GM18907 (cell line): ENCODE measurements around the gene IGF2BP2.
"Not testable (repeated sequence)": the region's sequence is repeated elsewhere in the genome, so short reads cannot be mapped to it uniquely, and the experiment has no call there.

Experiments used
- ATAC-seq: cut with Tn5 transposase; IDR thresholded peaks from one replicate; pipeline ENCODE4 v1.9.1; 2021; ENCODE audit warnings: mild to moderate bottlenecking, moderate library complexity; ENCODE audit not compliant: unreplicated experiment

Gene IGF2BP2

DNA sequence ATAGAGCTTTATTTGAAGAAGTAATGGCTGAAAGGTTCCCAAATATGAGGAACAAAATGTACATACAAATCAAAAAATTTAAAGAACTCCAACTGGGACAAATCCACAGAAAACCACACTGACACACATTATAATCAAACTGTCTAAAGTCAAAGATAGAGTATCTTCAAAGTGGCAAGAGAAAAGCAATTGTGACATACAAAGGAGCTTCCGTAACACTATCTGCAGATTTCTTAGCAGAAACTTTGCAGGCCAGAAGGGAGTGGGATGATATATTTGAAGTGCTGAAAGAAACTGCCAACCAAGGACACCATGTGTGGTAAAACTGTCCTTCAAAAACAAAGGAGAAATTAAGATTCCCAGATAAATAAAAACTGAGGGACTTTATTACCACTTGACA lies 146.8 kb downstream of the IGF2BP2 start:
- ATAC-seq: no peak

DNA sequence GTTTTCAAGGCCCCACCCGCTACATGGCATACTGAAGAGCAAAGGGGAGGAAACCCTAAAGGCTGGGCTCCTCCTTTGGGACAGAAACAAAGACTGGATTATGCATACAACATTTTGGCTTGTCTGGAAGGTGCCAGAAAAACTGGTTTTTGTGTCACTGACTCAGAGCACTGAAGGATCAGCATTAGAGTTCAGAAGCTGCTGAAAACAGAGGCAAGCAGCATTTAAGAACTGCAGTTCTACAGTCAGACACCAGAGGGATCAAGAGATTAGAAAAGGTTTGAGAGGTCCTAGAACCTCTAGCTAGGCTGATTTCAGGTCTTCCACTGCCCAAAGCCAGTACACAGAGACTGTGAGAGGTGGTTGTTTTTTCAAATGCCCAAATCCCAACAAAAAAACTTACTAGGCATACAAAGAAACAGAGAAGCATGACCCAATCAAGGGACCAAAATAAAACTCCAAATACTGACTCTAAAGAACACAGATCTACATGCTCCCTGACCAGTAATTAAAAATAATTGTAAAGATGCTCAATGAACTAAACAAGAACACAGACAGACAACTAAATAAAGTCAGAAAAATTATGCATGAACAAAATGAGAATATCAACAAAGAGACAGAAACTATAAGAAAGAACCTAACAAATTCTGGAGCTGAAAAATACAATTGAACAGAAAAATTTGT lies 147.6 kb downstream of the IGF2BP2 start:
- ATAC-seq: no peak

DNA sequence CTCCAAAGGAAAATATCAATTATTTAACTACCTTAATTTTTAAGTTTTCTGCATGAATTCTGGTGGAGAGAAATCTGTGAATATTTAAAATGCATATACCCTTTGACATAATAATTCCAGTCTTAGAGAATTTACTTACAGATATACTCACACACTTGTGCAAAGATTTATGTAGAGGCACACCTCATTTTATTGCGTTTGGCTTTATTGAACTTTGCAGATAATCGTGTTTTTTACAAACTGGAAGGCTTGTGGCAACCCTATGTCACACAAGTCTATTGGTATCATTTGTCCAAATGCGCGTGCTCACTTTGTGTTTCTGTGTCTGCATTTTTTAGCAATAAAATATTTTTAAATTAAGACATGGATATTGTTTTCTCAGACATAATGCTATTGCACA lies 157.3 kb downstream of the IGF2BP2 start:
- no peak for ATAC-seq

DNA sequence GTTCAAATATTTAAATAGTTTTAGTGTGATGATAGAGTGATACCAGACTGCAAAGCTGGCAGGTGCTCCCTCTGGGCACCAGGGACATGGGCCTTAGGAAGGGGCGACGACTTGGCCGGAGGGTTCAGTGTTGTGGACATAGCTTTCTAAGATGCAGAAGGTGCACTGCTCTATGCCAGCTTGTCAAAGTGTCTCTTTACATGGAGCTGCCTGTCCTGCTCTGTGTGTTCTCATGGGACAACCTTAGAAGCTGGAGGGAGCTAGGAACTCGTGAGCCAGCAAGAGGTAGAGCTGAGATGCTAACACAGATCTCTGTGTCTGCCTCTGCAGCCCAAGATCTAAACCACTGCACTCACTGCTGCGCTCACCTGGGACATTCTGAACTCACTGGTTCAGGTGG lies 160.9 kb downstream of the IGF2BP2 start:
- no peak for ATAC-seq

DNA sequence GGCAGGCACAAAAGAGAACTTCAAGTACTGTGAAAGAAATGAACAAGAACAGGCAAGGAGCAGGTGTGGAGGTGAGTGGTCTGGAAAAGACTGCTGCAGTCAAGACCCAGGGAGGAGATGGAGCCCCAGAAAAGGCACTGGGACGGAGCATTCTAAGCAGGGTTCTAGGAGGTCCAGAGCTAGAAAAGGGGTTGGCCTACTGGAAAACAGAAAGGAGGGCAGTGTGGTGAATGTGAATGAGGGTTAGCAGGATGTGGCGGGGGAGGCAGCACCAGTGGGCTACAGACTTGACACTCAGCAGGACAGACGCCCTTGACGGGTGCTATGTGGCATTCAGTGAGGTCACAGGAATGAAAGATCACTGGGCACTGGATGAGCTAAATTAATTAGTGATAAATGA lies 163.1 kb downstream of the IGF2BP2 start:
- ATAC-seq: no peak

DNA sequence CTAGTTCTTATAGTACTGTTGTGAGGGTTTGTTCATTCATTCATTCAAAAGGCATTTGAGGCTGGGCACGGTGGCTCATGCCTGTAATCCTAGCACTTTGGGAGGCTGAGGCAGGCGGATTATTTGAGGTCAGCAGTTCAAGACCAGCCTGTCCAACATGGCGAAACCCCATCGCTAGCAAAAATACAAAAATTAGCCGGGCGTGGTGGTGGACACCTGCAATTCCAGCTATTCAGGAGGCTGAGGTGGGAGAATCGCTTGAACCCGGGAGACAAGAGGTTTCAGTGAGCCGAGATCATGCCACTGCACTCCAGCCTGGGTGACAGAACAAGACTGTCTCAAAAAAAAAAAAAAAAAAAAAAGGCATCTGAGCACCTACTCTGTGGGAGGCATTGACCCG lies 163.5 kb downstream of the IGF2BP2 start:
- ATAC-seq: not testable (repeated sequence)

DNA sequence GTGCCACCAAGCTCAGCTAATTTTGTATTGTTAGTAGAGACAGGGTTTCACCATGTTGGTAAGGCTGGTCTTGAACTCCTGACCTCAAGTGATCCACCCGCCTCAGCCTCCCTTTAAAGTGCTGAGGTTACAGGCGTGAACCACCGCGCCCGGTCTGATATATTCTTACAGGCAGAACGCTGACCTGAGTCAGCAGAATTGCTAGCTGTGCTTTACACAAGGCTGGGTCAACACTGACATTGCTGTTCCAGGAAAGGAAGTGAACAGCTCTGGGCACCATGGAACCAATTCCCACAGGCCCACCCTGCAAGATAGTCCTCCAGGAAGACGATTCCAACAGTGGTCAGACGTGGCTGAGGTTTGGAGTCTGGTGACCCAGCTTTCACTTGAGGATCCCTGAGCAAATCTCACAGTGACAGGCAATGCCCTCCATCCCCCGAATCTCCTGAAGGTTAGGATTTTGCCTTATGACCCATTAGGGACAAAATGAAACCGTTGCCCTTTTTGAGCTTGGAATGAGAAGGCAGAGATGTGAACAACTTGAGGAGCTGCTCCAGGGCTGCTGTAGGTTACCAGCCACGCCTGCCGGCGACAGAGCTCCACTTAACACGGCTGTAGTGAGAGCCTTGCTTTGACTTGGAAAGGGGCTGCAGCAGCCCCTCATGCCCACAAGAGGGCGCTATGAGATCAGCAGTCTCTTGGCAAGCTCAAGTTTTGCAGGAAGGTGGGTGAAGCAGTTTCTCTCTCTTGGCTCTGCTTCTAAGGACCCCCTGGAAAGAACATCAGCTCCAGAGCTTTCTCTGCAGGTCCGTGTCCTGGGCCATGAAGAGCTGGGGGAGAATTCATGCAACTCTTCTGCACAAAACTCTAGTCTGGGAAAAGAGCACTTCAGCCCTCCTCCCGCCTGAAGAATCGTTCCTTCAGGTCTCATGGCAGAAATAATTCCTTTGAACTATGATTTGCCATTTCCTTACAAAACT lies 164.6 kb downstream of the IGF2BP2 start:
- no peak for ATAC-seq

DNA sequence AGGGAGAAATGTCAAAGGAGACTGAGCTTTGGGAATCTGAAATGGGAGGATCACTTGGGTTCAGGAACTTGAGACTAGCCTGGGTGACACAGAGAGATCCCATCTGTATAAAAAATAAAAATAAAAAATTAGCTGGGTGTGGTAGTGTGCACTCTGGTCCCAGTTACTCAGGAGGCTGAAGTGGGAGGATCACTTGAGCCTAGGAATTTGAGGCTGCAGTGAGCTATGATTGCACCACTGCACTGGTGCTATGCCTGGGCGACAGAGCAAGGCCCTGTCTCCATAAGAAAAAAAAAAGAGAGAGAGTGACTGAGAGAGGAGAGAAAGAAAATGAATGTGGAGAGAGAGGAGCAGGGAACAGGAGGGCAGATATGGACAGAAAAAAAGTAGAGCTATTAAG lies 165.9 kb downstream of the IGF2BP2 start:
- ATAC-seq: no peak

DNA sequence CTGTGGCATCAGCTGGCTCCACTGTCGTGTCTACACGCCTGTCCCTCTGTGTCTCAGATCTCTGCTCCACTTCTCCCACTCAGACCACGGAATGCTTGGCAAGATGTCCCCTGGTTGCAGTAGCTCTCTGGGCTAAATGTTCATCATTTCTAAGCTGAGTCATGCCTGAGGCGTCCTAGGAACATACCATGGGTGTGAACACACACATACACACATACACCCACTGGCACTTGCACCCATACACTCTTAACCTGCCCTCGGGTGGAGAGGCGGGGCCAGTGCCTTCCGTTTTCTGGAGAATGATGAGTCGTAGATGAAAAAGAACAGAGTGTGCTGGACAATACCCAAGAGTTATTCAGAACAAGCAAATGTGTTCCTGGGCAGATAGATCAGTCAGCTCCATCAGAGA lies 166.3 kb downstream of the IGF2BP2 start:
- ATAC-seq: no peak

DNA sequence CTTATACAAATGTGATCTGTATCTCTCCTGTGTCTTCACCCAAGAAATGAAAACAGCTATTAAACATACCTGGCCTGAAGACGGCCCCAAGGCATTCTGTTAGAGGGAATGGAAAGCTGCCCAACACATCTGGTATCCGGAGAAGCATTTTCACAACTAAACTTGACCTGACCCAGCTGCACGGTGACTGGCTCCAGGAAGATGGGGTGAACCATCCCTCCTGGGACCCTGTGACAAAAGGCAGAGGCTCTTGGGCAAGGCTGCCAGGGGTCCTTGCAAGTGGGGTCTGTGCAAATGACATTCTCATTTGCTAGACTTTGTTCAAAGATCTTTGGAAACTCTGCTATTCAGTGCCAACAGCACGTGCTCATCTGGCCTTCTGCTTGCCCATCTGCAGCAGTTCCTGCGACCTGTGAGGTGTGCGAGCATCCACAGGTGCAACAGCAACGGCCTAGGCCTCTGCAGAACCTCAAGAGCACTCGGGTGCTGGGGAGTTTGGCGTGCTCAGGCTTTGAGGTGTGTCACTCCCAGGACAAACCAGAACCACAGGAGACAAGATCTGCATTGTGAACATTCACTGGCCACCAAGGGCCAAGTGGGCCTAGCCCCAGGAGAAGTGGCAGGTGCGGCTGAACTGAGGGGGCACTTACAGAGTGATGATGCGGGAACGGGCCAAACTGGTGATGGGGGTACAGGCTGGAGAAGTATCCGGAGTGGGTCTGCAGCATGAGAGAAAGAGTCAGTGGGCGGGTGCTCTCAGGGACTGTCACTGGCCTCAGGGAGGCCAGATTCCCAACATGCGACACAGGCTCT lies 166.9 kb downstream of the IGF2BP2 start:
- ATAC-seq: no peak

DNA sequence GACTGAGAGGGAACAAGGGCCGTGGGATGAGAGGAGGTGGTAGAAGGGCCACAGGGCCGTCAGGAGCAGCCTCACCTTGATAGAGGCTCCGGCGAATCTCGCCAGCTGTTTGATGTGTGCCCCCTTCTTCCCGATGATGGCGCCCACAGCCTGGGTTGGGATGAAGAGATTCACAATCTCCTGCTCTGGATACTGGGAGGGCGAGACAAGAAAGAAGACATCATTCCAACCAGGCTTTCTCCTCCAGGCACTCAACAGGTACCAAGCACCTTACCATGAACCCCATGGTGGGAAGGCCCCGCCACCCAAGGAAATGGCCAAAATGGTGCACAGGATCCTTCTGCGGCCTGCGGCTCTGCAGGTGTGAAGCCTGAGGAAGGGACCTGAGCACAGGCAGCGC lies 167.6 kb downstream of the IGF2BP2 start:
- ATAC-seq: no peak

DNA sequence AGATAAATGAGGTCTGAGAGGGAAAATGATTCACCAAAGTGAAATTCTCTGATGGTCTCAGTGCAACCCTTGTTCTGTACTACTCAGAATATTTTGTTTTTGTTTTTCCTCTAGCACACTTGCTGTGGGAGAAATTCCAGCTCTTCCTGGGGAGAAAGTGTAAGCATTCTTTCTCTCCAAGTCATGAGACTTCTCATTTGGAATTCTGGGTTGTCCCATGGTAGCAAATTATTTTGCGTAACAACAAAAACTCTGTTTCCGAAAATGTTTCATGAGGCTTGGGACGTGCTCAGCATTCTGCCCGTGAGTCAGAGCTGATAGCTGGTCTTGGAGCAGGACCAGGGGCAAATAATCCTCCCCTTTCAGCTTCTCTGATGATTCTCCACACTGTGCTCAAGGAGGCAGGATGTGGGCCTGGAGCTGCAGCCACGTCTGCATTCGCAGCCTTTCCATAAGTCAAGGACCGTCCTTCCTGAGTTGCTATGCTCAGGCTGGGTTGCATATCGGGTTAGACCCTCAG lies 168.5 kb downstream of the IGF2BP2 start:
- no peak for ATAC-seq

DNA sequence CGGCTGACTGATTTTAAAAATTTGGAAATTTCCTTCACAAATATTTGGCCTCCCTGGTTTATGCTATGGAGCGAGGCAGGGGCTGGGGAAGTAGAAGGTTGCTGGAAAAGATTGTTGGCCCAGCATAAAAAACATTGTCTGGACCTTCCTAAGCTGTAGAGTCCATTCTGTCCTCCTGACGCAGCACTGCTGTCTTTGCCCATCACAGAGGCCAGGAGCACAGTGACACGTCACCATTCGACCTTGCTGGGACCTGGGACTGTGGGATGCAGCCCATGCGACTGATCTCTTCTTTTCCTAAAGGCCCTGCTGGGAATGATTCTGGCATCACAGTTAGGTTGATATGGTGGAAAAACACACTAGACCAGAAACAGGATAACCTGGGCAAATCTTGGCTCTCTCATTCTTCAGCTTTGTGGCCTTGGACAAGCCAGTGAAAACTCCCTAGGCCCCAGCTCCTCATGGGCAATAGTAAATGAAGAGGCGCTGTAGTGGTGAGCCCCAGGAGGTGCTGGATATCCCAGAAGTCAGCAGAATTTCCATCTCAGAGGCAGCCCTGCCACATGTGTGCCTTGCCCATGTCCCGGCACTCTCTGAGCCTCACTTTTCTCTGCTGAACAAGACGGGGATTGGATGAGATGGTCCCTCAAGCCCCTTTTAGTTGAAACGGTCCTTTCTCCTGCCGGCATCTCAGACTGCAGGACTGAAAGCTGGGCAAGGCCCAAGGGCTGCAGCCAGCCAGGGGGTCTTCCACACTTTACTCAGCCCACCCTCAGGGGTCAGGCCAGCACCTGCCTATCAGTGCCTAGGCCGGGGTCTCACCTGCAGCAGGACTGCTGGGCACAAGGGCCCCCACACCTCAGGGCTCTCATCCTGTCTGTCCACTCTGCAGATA lies 169.2 kb downstream of the IGF2BP2 start:
- no peak for ATAC-seq

DNA sequence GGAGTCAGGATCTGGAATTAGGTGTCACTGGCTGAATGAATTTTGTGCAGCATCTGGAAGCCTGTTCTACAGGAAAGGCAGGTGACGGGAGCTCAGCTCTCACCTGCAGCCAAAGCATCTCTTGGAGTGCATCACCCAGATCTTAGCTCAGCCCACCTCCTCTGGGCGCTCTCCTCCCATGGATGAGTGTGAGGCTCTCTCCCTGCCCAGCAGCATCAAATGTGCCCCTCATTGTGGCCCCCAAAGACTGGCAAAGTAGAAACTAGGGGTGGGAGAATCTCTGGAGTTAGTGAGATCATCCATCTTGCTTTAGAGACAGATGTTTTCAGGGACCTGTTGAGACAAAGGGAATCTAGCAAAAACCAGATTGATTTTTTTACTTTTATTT lies 170.1 kb downstream of the IGF2BP2 start:
- ATAC-seq: no peak

DNA sequence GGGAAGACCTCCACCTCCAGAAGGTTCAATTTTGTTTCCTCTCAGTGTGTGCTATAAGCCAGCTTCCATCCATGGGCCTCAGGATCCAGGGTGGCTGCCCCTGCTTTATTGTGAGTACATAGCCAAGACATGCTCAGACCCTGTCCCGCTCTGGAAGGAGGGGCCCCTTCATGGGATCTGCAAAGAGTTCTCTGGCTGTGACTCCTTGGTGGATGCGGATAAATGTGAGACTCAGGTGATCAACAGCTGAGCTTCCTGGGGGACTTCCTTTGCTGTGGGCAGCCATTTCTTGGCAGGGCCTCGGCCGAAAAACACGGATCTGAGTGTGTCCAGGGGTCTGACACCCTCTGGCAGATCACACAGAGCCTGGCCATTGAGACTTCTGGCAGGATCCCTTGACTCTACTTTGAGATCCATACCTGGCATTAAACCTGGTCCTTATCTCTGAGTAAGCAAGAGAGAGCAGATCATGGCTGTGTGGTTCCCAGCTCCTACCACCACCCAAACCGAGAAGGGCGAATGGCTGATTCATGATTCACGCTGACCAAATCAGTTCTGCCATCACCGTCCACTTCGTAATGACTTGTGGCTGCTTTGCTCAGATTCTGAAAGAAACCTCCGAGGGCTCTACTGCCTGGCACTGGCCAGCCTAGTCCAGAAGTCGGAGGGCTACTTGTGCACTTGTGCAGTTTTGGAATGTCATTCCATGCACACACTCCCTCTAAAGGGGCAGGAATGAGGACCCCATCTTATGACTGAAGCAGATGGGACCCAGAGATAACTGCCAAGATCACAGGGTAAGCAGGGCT lies 170.7 kb downstream of the IGF2BP2 start:
- ATAC-seq: no peak

DNA sequence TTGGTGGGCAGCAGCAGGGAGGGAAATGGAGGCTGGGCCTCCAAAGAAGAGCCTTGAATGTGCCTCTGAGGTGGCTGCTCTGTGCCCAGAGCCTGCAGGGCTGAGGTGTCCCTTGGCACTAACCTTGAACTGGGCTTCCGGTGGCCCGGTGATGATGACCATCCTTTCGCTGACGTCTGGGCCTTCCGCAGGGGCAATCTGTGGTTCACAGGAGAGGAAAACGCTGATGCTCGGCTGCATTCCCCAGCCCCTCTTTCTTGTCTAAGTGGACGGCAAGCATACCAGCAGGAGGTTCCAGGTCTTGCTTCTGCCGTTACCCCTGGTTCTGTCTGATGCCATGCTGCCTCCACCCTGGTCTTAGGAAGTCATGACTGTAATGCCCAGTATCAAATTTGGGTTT lies 172.9 kb downstream of the IGF2BP2 start:
- ATAC-seq: no peak

DNA sequence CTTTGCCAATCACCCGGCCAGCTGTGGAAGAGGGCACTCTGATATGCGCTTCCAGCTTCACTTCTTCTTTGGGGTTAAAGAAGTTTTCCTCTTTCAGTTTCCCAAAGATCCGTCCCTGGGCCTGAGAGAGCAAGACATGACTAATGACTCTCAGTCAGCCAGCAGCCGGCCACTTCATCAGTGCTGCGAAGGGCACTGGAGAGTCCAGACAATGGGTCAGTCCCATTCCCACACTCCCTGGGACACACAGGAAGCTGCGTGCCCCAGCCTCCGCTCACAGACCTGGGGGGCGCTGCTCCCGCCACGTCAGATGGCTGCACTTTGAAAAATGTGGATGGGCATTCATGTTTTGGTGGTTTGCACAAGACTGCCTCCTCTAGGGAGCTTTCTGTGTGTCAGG lies 175.4 kb downstream of the IGF2BP2 start:
- no peak for ATAC-seq

DNA sequence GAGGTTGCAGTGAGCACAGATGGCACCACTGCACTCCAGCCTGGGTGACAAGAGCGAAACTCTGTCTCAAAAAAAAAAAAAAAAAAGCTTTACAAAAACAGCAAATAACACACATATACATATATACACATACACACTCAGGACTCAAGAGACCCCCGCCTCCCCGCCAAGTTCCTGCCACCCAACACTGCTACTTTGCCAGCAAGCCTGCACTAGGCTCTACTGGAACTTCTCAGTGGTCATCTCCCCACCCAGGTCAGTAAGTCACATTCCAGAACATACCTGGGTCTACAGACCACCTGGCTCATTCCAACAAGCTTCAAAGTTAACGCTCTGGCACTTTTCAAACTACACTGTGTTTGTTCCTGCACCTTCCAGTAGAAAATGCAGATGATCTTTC lies 176.4 kb downstream of the IGF2BP2 start:
- no peak for ATAC-seq

DNA sequence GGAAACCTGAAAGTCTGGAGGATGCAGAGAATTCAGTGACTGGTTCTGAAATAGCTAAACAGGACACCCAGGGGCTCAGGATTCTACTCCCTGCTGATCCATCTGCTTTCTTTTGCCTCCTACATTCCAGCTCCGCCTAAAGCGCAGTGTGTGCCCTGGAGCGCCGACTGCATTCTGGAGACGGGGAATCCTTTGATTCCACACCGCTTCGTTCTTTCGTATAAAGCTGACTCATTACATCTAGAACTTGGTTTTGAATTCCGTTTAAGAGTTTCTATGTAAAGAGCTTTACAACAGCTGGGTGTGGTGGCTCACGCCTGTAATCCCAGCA lies 177.0 kb downstream of the IGF2BP2 start:
- no peak for ATAC-seq
